GM19452 (cell line): ENCODE results near the gene MZB1.

Experiments used
- ATAC-seq: cut with Tn5 transposase; IDR thresholded peaks from one replicate; pipeline ENCODE4 v1.9.1; 2021; ENCODE audit not compliant: unreplicated experiment

The MZB1 gene

DNA sequence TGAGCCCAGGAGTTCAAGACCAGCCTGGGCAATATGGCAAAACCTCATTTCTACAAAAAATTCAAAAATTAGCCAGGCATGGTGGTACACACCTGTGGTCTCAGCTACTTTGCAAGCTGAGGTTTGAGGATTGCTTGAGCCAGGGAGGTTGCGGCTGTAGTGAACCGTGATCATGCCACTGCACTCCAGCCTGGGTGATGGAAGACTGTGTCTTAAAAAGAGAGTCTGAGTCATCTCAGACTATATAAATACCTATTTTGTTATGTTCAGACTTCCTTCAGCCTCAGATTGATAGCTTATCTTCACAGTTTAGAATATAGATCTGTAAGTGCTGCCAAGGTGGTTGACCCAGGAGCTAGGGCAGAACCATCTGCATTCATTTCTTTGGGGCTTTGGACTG is 49.7 kb downstream of the MZB1 start:
- no peak for ATAC-seq
